ENCODE results near the gene CDC42BPB.

GRCh38 chr14:102915292-102916110 is 141.8 kb downstream of the CDC42BPB start:
- no peak for TF ChIP-seq CTCF (conservative IDR thresholded peaks at IDR 0.05 in 1 of 2, IDR thresholded peaks at IDR 0.05 in 1 of 2; ENCODE audit: low read depth in 1 of 2, low read length in 2 of 2)
- TF ChIP-seq EZH2 (IDR thresholded peaks at IDR 0.05; ENCODE audit: low read length, missing control alignments) = no peak

Data from fibroblast of lung (primary cell).